RPMI7951 (cell line): ENCODE data around the gene RNF8. TPM values are rescaled to one million over a fixed set of nuclear protein-coding genes. Genes with fewer than 3 reads are reported as not detected.

Experiments used
- total RNA-seq: library from RNA; depleted of rRNA; stranded (reverse); fragments of >200 nt; shearing (Covaris generic); gene quantifications from 2 replicates; pipeline ENCODE4 v1.2.3, GENCODE V29; 2014; rRNA removed

The RNF8 gene
- total RNA-seq, 1 experiment from 2014 or later, result 25.5 TPM

Other genes starting within 250 kb of the RNF8 start
- gene PIM1, start 183.8 kb upstream of the RNF8 start, total RNA-seq, result 7.7 and 8.2 TPM in 2 replicates
- 5.5 and 5.9 TPM in 2 replicates for gene TBC1D22B, start 96.2 kb upstream of the RNF8 start, total RNA-seq
- gene TMEM217, start 95.8 kb upstream of the RNF8 start, total RNA-seq, result 0.78 and 0.84 TPM in 2 replicates
- 26.4 and 27.4 TPM in 2 replicates for gene CMTR1, start 79.2 kb downstream of the RNF8 start, total RNA-seq
- 89.8 and 102 TPM in 2 replicates for gene CCDC167, start 145.9 kb downstream of the RNF8 start, total RNA-seq